Measurements from ENCODE around the gene DSG3.

Gene DSG3

GRCh38 chr18:31444142-31444541, 3.4 kb upstream of the DSG3 start:
- Histone ChIP-seq H3K4me3 (no peak overlapping the region), H3K9me3 (replicated peaks in 1 of 11) (no peaks in the 10 kb centered on the region), H3K9ac (no peak overlapping the region), H3K27me3 (no peaks in the 10 kb centered on the region), H4K20me1 (no peaks in the 10 kb centered on the region), H3K27ac (no peak overlapping the region), H3K4me1 (no peaks in the 10 kb centered on the region), H3K4me2 (no peak overlapping the region), H3K36me3 (no peaks in the 10 kb centered on the region)
- TF ChIP-seq Cebpa-rat (IDR thresholded peaks at IDR 0.05) = no peak

DNA sequence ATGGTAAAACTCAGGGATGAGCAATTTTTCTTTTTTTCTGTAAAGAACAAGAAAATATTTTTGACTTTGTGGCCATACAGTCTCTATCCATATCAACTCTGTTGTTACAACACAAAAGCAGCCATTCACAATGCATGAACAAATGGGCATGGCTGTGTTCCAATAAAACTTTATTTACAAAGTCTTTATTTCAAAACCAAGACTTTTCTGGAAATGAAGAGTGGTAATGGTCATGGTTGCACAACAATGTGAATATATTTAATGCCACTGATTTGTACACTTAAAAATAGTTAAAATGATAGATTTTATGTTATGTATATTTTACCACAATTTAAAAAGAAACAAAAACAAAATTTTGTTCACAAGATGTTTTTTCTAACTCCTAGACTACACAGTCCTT, 1.6 kb upstream of the DSG3 start:
- H3K4me1 ChIP-seq = no peaks in the 10 kb centered on the region
- no peak overlapping the region for H3K27ac ChIP-seq
- TF ChIP-seq Cebpa-rat (IDR thresholded peaks at IDR 0.05) = no peak
- no peaks in the 10 kb centered on the region for H3K9me3 ChIP-seq (replicated peaks in 1 of 11)
- no peaks in the 10 kb centered on the region for H3K36me3 ChIP-seq
- H3K4me3 ChIP-seq = no peak overlapping the region
- no peak overlapping the region for H3K4me2 ChIP-seq
- no peak overlapping the region for H3K9ac ChIP-seq
- no peaks in the 10 kb centered on the region for H4K20me1 ChIP-seq
- no peaks in the 10 kb centered on the region for H3K27me3 ChIP-seq

DNA sequence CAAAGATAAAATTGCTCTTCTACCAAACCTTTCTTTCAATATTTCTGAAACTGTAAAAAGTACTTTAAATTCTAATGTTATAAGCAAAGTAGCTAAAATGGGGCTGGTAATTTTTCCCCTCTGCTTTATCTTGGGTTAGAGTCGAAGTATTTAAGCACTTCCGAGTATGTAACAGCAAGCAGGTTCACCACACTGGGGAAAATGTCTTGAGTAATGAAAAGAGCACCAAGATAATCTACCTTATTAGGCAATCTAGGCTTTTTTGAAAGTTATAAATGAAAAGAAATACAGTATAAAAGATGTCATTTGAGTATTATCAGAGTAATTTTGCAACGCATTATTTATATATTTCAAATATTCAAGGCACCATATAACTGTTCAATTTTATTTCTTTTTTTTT, 687 bp upstream of the DSG3 start:
- TF ChIP-seq Cebpa-rat (IDR thresholded peaks at IDR 0.05) = no peak
- Histone ChIP-seq H3K27ac (no peak overlapping the region), H3K27me3 (no peaks in the 10 kb centered on the region)

DNA sequence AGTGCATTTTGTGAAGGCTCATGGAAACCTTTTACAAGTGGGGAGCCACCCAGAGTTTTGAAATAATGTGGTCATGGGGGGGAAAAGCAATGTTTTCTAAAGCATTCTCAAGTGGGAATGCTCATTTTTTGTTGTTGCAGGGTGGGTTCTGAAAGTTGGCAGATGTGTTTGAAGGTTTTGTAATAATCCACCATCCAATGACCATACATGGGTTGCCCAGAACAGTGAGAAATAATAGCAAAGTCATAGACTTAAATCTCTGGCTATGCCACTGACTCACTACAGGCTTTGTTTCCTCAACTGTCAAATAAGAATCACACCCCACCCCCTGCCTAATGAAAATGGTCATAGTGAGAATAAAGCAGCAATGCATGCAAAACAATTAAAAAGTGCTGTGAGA, 2.9 kb downstream of the DSG3 start:
- no peak overlapping the region for H3K27ac ChIP-seq
- H3K9me3 ChIP-seq (replicated peaks in 1 of 11) = no peaks in the 10 kb centered on the region
- H3K4me1 ChIP-seq = no peaks in the 10 kb centered on the region

More for the DNA sequence above, 687 bp upstream of the DSG3 start:
- Histone ChIP-seq H3K9ac (no peak overlapping the region), H3K4me1 (no peaks in the 10 kb centered on the region), H3K36me3 (no peaks in the 10 kb centered on the region), H4K20me1 (no peaks in the 10 kb centered on the region), H3K9me3 (replicated peaks in 1 of 11) (no peaks in the 10 kb centered on the region), H3K4me3 (no peak overlapping the region), H3K4me2 (no peak overlapping the region)

DNA sequence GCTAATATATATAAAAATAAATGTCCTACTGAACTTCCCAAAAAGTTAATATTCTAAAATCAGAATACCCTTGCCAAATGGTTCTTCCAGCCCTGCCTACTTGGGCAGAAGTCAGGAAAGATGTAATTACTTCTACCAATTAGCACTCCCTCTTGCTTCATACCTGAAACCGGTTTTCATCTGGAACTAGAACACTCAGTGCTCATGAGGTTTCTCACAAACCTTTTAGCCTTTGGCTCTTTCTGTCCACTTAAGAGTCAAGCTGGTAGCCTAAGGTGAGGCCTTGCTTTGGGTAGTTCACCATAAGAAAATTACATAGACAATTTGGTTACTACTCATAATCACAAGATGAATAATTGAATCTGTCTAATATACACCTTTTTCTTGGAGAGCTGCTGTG, 4.1 kb downstream of the DSG3 start:
- Histone ChIP-seq H3K27ac (no peak overlapping the region), H3K4me2 (no peak overlapping the region), H3K9ac (no peak overlapping the region), H3K9me3 (replicated peaks in 1 of 11) (no peaks in the 10 kb centered on the region), H3K4me1 (no peaks in the 10 kb centered on the region), H3K36me3 (no peaks in the 10 kb centered on the region), H3K4me3 (no peak overlapping the region), H4K20me1 (no peaks in the 10 kb centered on the region), H3K27me3 (no peaks in the 10 kb centered on the region)
- TF ChIP-seq Cebpa-rat (IDR thresholded peaks at IDR 0.05) = no peak

More for the DNA sequence above, 2.9 kb downstream of the DSG3 start:
- no peak overlapping the region for H3K4me3 ChIP-seq
- H3K4me2 ChIP-seq = no peak overlapping the region
- H3K36me3 ChIP-seq = no peaks in the 10 kb centered on the region
- TF ChIP-seq Cebpa-rat (IDR thresholded peaks at IDR 0.05) = no peak
- no peaks in the 10 kb centered on the region for H4K20me1 ChIP-seq
- no peak overlapping the region for H3K9ac ChIP-seq
- no peaks in the 10 kb centered on the region for H3K27me3 ChIP-seq

- no peaks in the 10 kb centered on the region for H3K9me3 ChIP-seq (replicated peaks in 1 of 11)
- no peaks in the 10 kb centered on the region for H3K4me1 ChIP-seq
- no peak overlapping the region for H3K4me2 ChIP-seq
- no peak for TF ChIP-seq Cebpa-rat (IDR thresholded peaks at IDR 0.05)
- H3K36me3 ChIP-seq = no peaks in the 10 kb centered on the region
- no peak overlapping the region for H3K27ac ChIP-seq
- H3K27me3 ChIP-seq = no peaks in the 10 kb centered on the region
- no peak overlapping the region for H3K9ac ChIP-seq
- H3K4me3 ChIP-seq = no peak overlapping the region
- H4K20me1 ChIP-seq = no peaks in the 10 kb centered on the region
Measured at GRCh38 chr18:31454066-31454708, 6.6 kb downstream of the DSG3 start.

GRCh38 chr18:31469629-31470028, 22.1 kb downstream of the DSG3 start:
- Histone ChIP-seq H4K20me1 (no peaks in the 10 kb centered on the region), H3K9me3 (replicated peaks in 1 of 11) (no peaks in the 10 kb centered on the region), H3K4me3 (no peak overlapping the region), H3K4me2 (no peak overlapping the region), H3K27me3 (no peaks in the 10 kb centered on the region), H3K36me3 (no peaks in the 10 kb centered on the region), H3K9ac (no peak overlapping the region), H3K27ac (no peak overlapping the region), H3K4me1 (no peaks in the 10 kb centered on the region)
- TF ChIP-seq Cebpa-rat (IDR thresholded peaks at IDR 0.05) = no peak

DNA sequence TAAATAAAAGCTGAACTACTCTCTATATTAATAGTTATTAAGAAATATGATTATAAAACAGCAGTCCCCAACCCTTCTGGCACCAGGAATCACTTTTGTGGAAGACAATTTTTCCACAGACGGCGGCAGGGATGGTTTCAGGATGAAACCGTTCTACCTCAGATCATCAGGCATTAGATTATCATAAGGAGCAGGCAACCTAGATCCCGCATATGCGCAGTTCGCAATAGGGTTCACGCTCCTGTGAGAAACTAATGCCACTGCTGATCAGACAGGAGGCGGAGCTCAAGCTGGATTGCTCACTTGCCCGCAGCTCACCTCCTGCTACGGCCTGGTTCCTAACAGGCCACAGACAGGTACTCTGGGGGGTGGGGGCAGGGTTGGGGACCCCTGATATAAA, 31.1 kb downstream of the DSG3 start:
- Histone ChIP-seq H3K27ac (no peak overlapping the region), H3K4me2 (no peak overlapping the region)

DNA sequence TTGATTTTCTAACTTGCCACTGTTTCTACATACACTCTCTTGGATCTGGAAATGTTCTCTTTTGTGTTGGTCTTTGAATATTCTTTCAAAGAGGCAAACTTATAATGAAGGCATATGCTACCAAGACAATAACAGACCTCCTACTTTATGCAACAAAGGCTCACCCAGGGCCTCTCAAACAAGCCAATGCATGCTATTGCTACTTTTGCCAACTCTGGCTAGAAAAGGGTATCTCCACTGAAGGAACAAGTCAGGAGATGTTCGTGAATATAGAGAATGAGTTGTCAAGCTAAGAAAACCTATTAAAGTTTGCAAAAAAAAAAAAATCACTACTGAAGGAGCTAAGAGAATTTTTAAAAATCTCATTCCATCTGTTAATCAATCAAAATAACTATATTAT, 34.5 kb downstream of the DSG3 start:
- H3K36me3 ChIP-seq = no peaks in the 10 kb centered on the region
- H3K9ac ChIP-seq = no peak overlapping the region
- H3K27ac ChIP-seq = no peak overlapping the region
- no peaks in the 10 kb centered on the region for H4K20me1 ChIP-seq
- H3K4me3 ChIP-seq = no peak overlapping the region
- no peak for TF ChIP-seq Cebpa-rat (IDR thresholded peaks at IDR 0.05)
- no peaks in the 10 kb centered on the region for H3K9me3 ChIP-seq (replicated peaks in 1 of 11)
- H3K27me3 ChIP-seq = no peaks in the 10 kb centered on the region
- no peaks in the 10 kb centered on the region for H3K4me1 ChIP-seq
- H3K4me2 ChIP-seq = no peak overlapping the region

More for the DNA sequence above, 31.1 kb downstream of the DSG3 start:
- no peak overlapping the region for H3K9ac ChIP-seq
- H3K36me3 ChIP-seq = no peaks in the 10 kb centered on the region
- no peak overlapping the region for H3K4me3 ChIP-seq
- H3K4me1 ChIP-seq = no peaks in the 10 kb centered on the region
- no peaks in the 10 kb centered on the region for H4K20me1 ChIP-seq
- no peaks in the 10 kb centered on the region for H3K27me3 ChIP-seq
- no peaks in the 10 kb centered on the region for H3K9me3 ChIP-seq (replicated peaks in 1 of 11)
- TF ChIP-seq Cebpa-rat (IDR thresholded peaks at IDR 0.05) = no peak

DNA sequence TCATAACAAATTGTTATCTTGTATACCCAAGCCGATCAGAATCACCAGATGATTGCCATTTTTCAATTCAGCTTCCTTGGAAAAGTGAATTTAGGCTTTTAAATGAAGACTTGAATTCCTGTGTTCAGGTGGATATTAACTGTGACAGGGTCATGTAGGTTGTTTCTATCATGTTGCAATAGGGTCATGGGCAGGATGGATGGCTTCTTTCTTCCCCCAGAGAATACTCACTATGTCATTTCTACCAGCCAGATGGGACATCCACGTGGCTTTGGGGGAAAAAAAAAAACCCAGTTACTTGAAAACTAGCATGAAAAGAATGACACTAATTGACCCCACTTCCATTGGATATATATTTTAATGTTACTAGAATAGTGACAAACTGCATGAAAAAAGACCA, 35.9 kb downstream of the DSG3 start:
- no peaks in the 10 kb centered on the region for H3K27me3 ChIP-seq
- H4K20me1 ChIP-seq = no peaks in the 10 kb centered on the region
- H3K9ac ChIP-seq = no peak overlapping the region
- H3K36me3 ChIP-seq = no peaks in the 10 kb centered on the region
- no peak for TF ChIP-seq Cebpa-rat (IDR thresholded peaks at IDR 0.05)
- no peaks in the 10 kb centered on the region for H3K9me3 ChIP-seq (replicated peaks in 1 of 11)
- no peak overlapping the region for H3K4me2 ChIP-seq
- no peak overlapping the region for H3K27ac ChIP-seq
- no peak overlapping the region for H3K4me3 ChIP-seq
- no peaks in the 10 kb centered on the region for H3K4me1 ChIP-seq

Data from BLaER1 treated with 17β-estradiol and CSF1 and Interleukin-3, amounts not matched to agents 10 nM and 100 nM (cell line).